Neural cell (in vitro differentiated cells): ENCODE measurements around the gene ZNF536. TPM values are rescaled to one million over a fixed set of nuclear protein-coding genes. Genes with fewer than 3 reads are reported as not detected.

ENCODE experiments used
- H2AFZ ChIP-seq: fragments of 200-600, 300-800 bp; sonication (generic), shearing (Covaris generic); 2 replicates; pipeline ENCODE4 v1.6.0; 2014; ENCODE audit warnings: low read depth, mild to moderate bottlenecking, antibody characterized with exemption, low read length, moderate library complexity
- H3F3A ChIP-seq: fragments of 200-600 bp; shearing (Covaris generic); 2 replicates; pipeline ENCODE4 v1.6.1; 2016; ENCODE audit warnings: mild to moderate bottlenecking, moderate library complexity, mixed read lengths, antibody characterized with exemption, low read length; ENCODE audit not compliant: insufficient read depth, poor library complexity, severe bottlenecking
- H3K27ac ChIP-seq: fragments of 200-600, 300-800 bp; sonication (generic), shearing (Covaris generic); 2 replicates; pipeline ENCODE4 v1.5.1; 2014; ENCODE audit warnings: mild to moderate bottlenecking, low read length, moderate library complexity
- H3K27me3 ChIP-seq: fragments of 300-800, 200-600 bp; sonication (generic), shearing (Covaris generic); 2 replicates; pipeline ENCODE4 v1.6.0; 2014; ENCODE audit warnings: mild to moderate bottlenecking, low read depth, low read length, moderate library complexity; ENCODE audit not compliant: insufficient read depth
- H3K36me3 ChIP-seq: fragments of 300-800, 200-600 bp; sonication (generic), shearing (Covaris generic); 2 replicates; pipeline ENCODE4 v1.5.1; 2014; ENCODE audit warnings: mild to moderate bottlenecking, antibody characterized with exemption, low read length, moderate library complexity; ENCODE audit not compliant: insufficient read depth
- H3K4me2 ChIP-seq: fragments of 300-800, 200-600 bp; sonication (generic), shearing (Covaris generic); 2 replicates; pipeline ENCODE4 v1.6.0; 2014; ENCODE audit warnings: mild to moderate bottlenecking, low read length
- H3K4me3 ChIP-seq: fragments of 300-800, 200-600 bp; sonication (generic), shearing (Covaris generic); 2 replicates; pipeline ENCODE4 v1.5.1; 2014; ENCODE audit warnings: mild to moderate bottlenecking, low read length, moderate library complexity
- H3K79me2 ChIP-seq: fragments of 200-600 bp; shearing (Covaris generic); replicated peaks from 2 replicates; pipeline ENCODE4 v1.6.0; 2014; ENCODE audit warnings: mild to moderate bottlenecking, low read length, moderate library complexity; ENCODE audit not compliant: insufficient read depth
- H3K9ac ChIP-seq: fragments of 300-800, 200-600 bp; sonication (generic), shearing (Covaris generic); 2 replicates; pipeline ENCODE4 v1.6.1; 2016; ENCODE audit warnings: mild to moderate bottlenecking, low read length, mixed read lengths
- H3K9me2 ChIP-seq: fragments of 200-600 bp; shearing (Covaris generic); 2 replicates; pipeline ENCODE4 v1.6.1; 2016; ENCODE audit warnings: mild to moderate bottlenecking, low read length, mixed read lengths; ENCODE audit not compliant: insufficient read depth
- H3K9me3 ChIP-seq: fragments of 200-600, 300-800 bp; sonication (generic), shearing (Covaris generic); 2 replicates; pipeline ENCODE4 v1.6.1; 2016; ENCODE audit warnings: mild to moderate bottlenecking, mixed run types, low read length, moderate library complexity, mixed read lengths
- H4K20me1 ChIP-seq: fragments of 200-600 bp; shearing (Covaris generic); 2 replicates; pipeline ENCODE4 v1.6.1; 2016; ENCODE audit warnings: mild to moderate bottlenecking, mixed run types; ENCODE audit not compliant: insufficient read depth
- EP300 ChIP-seq: fragments of 450-650 bp; conservative IDR thresholded peaks from 2 replicates; pipeline ENCODE4 v1.6.1; 2014; ENCODE audit warnings: antibody characterized with exemption, mild to moderate bottlenecking, moderate library complexity; ENCODE audit not compliant: poor library complexity, severe bottlenecking
- EZH2 ChIP-seq: fragments of 200-600, 300-800 bp; shearing (Covaris generic), sonication (generic); IDR thresholded peaks from 2 replicates; pipeline ENCODE4 v1.6.1; 2014; ENCODE audit warnings: antibody characterized with exemption, low read length, borderline replicate concordance, mild to moderate bottlenecking; ENCODE audit not compliant: insufficient read depth, poor library complexity, severe bottlenecking
- POLR2AphosphoS5 ChIP-seq: IDR thresholded peaks from 2 replicates; pipeline ENCODE4 v1.6.1; 2012
- RAD21 ChIP-seq: fragments of 450-650 bp; conservative IDR thresholded peaks from 2 replicates; pipeline ENCODE4 v1.6.1; 2014; ENCODE audit warnings: antibody characterized with exemption, mild to moderate bottlenecking, moderate library complexity
- SMC3 ChIP-seq: fragments of 450-650 bp; conservative IDR thresholded peaks from 2 replicates; pipeline ENCODE4 v1.6.1; 2014; ENCODE audit warnings: antibody characterized with exemption, mild to moderate bottlenecking, moderate library complexity; ENCODE audit not compliant: poor library complexity
- TAF1 ChIP-seq: IDR thresholded peaks from 2 replicates; pipeline ENCODE4 v1.6.1; 2012; ENCODE audit warnings: low read depth
- polyA plus RNA-seq: library from polyadenylated mRNA; depleted of rRNA; stranded (reverse); fragments of >200 nt; gene quantifications from 2 replicates; pipeline ENCODE4 v1.2.3, GENCODE V29; 2014
- TF ChIP-seq, protein P1 (sequence below): fragments of 450-650 bp; IDR thresholded peaks from 2 replicates; pipeline ENCODE4 v1.5.1; 2014; ENCODE audit warnings: antibody characterized with exemption, mild to moderate bottlenecking, moderate library complexity; ENCODE audit not compliant: poor library complexity, severe bottlenecking
- TF ChIP-seq, protein P2 (sequence below): IDR thresholded peaks from 2 replicates; pipeline ENCODE4 v1.6.1; 2012; ENCODE audit warnings: borderline replicate concordance

The ZNF536 gene
- polyA plus RNA-seq, 1 donor from 2014 or later: 13.9 TPM

DNA sequence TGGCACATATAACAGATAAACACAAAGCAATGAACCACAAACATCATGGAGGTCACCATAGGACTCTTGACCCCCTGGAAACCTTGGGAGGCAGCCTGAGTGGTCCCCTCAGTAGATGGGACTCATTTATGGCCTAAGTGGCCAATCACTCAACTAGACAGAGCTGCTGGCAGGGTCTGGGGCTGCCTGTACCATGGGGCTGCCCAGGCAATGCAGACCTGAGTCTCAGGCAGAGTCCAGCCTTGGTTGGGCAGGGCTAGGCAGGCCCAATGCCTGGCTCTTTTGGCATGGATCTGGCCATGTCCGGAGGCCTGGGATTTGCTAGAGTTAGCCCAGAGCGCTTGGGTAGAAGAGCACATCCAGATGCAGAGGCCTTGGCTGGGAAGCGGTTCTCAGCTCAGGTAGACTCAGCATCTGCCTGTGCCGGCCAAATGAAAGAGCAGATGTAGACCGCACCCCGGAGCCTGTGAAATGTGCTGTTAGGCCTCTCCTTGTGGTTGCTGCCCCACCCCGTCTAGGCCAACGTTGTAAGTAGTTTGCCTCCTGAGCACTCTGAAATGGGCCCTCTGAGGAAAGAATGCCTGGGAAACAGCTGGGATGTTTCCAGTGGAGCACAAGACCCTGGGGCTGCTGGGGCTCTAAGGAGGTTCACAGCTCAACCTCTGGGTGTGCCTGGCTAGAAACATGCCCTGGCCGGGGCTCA is 171.2 kb downstream of the ZNF536 start:
- Histone ChIP-seq H2AFZ (no peak overlapping the region), H3F3A (no peaks in the 10 kb centered on the region), H3K9me2 (no peaks in the 10 kb centered on the region), H3K27me3 (no peaks in the 10 kb centered on the region), H3K79me2 (no peaks in the 10 kb centered on the region), H3K4me3 (no peak overlapping the region), H4K20me1 (peaks cover 3% of the 10 kb centered on the region), H3K9ac (no peak overlapping the region), H3K36me3 (no peaks in the 10 kb centered on the region), H3K9me3 (no peaks in the 10 kb centered on the region), H3K4me2 (no peak overlapping the region), H3K27ac (no peak overlapping the region)
- no peak for TF ChIP-seq EZH2
- TF ChIP-seq, protein P1, sequence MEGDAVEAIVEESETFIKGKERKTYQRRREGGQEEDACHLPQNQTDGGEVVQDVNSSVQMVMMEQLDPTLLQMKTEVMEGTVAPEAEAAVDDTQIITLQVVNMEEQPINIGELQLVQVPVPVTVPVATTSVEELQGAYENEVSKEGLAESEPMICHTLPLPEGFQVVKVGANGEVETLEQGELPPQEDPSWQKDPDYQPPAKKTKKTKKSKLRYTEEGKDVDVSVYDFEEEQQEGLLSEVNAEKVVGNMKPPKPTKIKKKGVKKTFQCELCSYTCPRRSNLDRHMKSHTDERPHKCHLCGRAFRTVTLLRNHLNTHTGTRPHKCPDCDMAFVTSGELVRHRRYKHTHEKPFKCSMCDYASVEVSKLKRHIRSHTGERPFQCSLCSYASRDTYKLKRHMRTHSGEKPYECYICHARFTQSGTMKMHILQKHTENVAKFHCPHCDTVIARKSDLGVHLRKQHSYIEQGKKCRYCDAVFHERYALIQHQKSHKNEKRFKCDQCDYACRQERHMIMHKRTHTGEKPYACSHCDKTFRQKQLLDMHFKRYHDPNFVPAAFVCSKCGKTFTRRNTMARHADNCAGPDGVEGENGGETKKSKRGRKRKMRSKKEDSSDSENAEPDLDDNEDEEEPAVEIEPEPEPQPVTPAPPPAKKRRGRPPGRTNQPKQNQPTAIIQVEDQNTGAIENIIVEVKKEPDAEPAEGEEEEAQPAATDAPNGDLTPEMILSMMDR: no peak
- TF ChIP-seq TAF1: no peak
- no peak for TF ChIP-seq SMC3
- TF ChIP-seq, protein P2, sequence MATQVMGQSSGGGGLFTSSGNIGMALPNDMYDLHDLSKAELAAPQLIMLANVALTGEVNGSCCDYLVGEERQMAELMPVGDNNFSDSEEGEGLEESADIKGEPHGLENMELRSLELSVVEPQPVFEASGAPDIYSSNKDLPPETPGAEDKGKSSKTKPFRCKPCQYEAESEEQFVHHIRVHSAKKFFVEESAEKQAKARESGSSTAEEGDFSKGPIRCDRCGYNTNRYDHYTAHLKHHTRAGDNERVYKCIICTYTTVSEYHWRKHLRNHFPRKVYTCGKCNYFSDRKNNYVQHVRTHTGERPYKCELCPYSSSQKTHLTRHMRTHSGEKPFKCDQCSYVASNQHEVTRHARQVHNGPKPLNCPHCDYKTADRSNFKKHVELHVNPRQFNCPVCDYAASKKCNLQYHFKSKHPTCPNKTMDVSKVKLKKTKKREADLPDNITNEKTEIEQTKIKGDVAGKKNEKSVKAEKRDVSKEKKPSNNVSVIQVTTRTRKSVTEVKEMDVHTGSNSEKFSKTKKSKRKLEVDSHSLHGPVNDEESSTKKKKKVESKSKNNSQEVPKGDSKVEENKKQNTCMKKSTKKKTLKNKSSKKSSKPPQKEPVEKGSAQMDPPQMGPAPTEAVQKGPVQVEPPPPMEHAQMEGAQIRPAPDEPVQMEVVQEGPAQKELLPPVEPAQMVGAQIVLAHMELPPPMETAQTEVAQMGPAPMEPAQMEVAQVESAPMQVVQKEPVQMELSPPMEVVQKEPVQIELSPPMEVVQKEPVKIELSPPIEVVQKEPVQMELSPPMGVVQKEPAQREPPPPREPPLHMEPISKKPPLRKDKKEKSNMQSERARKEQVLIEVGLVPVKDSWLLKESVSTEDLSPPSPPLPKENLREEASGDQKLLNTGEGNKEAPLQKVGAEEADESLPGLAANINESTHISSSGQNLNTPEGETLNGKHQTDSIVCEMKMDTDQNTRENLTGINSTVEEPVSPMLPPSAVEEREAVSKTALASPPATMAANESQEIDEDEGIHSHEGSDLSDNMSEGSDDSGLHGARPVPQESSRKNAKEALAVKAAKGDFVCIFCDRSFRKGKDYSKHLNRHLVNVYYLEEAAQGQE: no peak
- no peak for TF ChIP-seq POLR2AphosphoS5
- no peak for TF ChIP-seq EP300
- TF ChIP-seq RAD21: no peak

DNA sequence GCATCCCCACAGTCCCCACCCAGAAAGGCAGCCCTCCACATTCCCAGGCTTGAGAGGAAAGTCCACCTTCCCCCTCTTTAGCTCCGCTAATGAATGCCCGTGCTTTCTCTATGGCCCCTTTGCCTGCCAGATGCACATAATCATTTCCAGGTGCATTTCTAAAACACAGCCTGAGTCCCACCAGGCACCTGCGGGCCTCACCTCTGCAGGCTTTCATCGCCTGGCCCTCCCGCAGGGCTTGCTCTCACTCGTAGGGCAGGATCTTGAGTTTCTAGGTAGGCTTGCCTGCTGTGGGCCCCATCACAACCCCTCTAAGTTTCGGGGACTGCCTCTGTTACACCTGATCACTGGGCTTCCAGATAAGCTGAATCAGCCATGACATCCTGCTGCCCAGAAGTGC is 173.6 kb downstream of the ZNF536 start:
- Histone ChIP-seq H3K27ac (no peak overlapping the region), H3K9ac (no peak overlapping the region)
- TF ChIP-seq EP300: no peak
- TF ChIP-seq, protein P2: no peak

More for the DNA sequence above, 173.6 kb downstream of the ZNF536 start:
- Histone ChIP-seq H3K9me2 (no peaks in the 10 kb centered on the region), H3K4me2 (no peak overlapping the region), H3K36me3 (no peaks in the 10 kb centered on the region), H3F3A (no peaks in the 10 kb centered on the region), H3K79me2 (no peaks in the 10 kb centered on the region), H3K27me3 (no peaks in the 10 kb centered on the region), H3K4me3 (no peak overlapping the region), H2AFZ (no peak overlapping the region), H3K9me3 (no peaks in the 10 kb centered on the region), H4K20me1 (peaks cover 3% of the 10 kb centered on the region)
